Neural progenitor cell (in vitro differentiated cells): ENCODE measurements around the gene RAB25. TPM values are rescaled to one million over a fixed set of nuclear protein-coding genes. Genes with fewer than 3 reads are reported as not detected.

Experiments
- DNase-seq: peaks from one replicate; pipeline ENCODE4 v3.0.0-alpha.2; 2016; ENCODE audit warnings: low spot score
- H2AFZ ChIP-seq: fragments of 200-600 bp; sonication (generic); replicated peaks from 2 replicates; pipeline ENCODE4 v1.6.1; 2016; ENCODE audit warnings: antibody characterized with exemption
- H3F3A ChIP-seq: fragments of 200-600 bp; sonication (generic); 2 replicates; pipeline ENCODE4 v1.6.1; 2016; ENCODE audit warnings: antibody characterized with exemption, low read depth
- H3K27ac ChIP-seq: fragments of 200-600 bp; sonication (generic); 2 replicates; pipeline ENCODE4 v1.5.1; 2016; ENCODE audit warnings: mild to moderate bottlenecking
- H3K27me3 ChIP-seq: fragments of 200-600 bp; sonication (generic); 2 replicates; pipeline ENCODE4 v1.6.1; 2016; ENCODE audit warnings: mild to moderate bottlenecking, moderate library complexity
- H3K36me3 ChIP-seq: fragments of 200-600 bp; sonication (generic); 2 replicates; pipeline ENCODE4 v1.5.1; 2016
- H3K4me1 ChIP-seq: fragments of 200-600 bp; sonication (generic); 2 replicates; pipeline ENCODE4 v1.6.1; 2016; ENCODE audit warnings: mixed run types
- H3K4me2 ChIP-seq: fragments of 200-600 bp; sonication (generic); 2 replicates; pipeline ENCODE4 v1.6.1; 2016
- H3K4me3 ChIP-seq: fragments of 200-600 bp; sonication (generic); 2 replicates; pipeline ENCODE4 v1.5.1; 2016
- H3K79me2 ChIP-seq: fragments of 200-600 bp; sonication (generic); 2 replicates; pipeline ENCODE4 v1.6.1; 2016; ENCODE audit warnings: low read depth
- H3K9ac ChIP-seq: fragments of 200-600 bp; sonication (generic); 2 replicates; pipeline ENCODE4 v1.6.1; 2016
- H3K9me3 ChIP-seq: fragments of 200-600 bp; sonication (generic); 2 replicates; pipeline ENCODE4 v1.5.1; 2016; ENCODE audit warnings: low read depth
- H4K20me1 ChIP-seq: fragments of 200-600 bp; sonication (generic); 2 replicates; pipeline ENCODE4 v1.6.1; 2016; ENCODE audit warnings: low read depth
- H3K27ac Mint-ChIP-seq: 3 replicates; pipeline ENCODE4 v1.8.0; 2021; ENCODE audit warnings: mixed read lengths
- H3K27me3 Mint-ChIP-seq: 2 replicates; pipeline ENCODE4 v1.8.0; 2022; ENCODE audit warnings: low read depth, mild to moderate bottlenecking, inconsistent platforms, moderate library complexity, mixed read lengths; ENCODE audit not compliant: insufficient read depth
- H3K36me3 Mint-ChIP-seq: 3 replicates; pipeline ENCODE4 v1.8.0; 2021; ENCODE audit warnings: mixed read lengths
- H3K4me1 Mint-ChIP-seq: 3 replicates; pipeline ENCODE4 v1.8.0; 2021; ENCODE audit warnings: mixed read lengths
- H3K4me3 Mint-ChIP-seq: 3 replicates; pipeline ENCODE4 v1.8.0; 2021; ENCODE audit warnings: mild to moderate bottlenecking, moderate library complexity, mixed read lengths
- H3K9me3 Mint-ChIP-seq: 3 replicates; pipeline ENCODE4 v1.8.0; 2020; ENCODE audit warnings: mixed read lengths
- EZH2 ChIP-seq: fragments of 200-600 bp; sonication (generic); IDR thresholded peaks from 2 replicates; pipeline ENCODE4 v1.6.1; 2017; ENCODE audit warnings: antibody characterized with exemption, mild to moderate bottlenecking, moderate library complexity
- EZH2phosphoT487 ChIP-seq: fragments of 200-600 bp; sonication (generic); IDR thresholded peaks from 2 replicates; pipeline ENCODE4 v1.6.1; 2017; ENCODE audit warnings: antibody characterized with exemption
- total RNA-seq: library from RNA; depleted of rRNA; stranded (reverse); fragments of >200 nt; gene quantifications from 2 replicates; pipeline ENCODE4 v1.2.3, GENCODE V29; 2015; ENCODE audit warnings: low replicate concordance
- TF ChIP-seq, protein P1 (sequence below): fragments of 200-600 bp; sonication (generic); IDR thresholded peaks from 2 replicates; pipeline ENCODE4 v1.5.1; 2017; ENCODE audit warnings: antibody characterized with exemption, mild to moderate bottlenecking

The RAB25 gene
- total RNA-seq, 1 donor from 2014 or later = 2.4 TPM

DNA sequence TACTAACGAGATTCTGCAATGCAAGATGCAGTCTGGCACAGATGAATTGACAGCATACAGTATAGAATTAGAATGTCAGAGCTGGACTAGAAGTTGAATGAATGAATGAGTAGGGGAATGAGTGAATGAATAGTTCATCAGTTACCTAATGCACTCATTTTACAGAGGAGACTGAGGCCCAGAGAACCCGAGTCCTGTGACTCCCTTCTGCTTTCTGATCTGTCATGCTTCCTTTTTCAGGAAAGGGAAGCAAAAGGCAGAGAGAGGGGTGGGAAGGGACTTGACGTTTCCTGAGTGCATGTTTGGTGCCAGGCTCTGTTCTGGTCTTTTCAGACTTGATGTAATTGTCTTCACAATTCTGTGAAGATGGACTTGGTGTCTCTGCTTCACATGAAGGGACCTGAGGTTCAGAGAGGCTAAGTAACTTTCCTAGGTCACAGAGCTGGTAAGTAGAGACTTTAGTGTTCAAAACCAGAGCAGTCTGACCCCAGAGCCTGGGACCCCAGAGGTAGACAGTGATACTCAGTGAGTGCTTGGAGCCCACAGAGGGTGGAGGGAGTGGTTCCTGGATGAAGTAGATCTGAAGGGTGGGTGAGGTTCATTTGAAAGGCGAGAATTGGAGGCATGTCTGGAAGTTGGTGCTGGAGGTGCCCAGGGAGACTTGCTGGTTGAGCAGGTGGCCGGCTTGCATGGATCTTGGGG is 29.3 kb downstream of the RAB25 start:
- H3K36me3 Mint-ChIP-seq = peaks cover 24% of the 10 kb centered on the region
- TF ChIP-seq, protein P1, sequence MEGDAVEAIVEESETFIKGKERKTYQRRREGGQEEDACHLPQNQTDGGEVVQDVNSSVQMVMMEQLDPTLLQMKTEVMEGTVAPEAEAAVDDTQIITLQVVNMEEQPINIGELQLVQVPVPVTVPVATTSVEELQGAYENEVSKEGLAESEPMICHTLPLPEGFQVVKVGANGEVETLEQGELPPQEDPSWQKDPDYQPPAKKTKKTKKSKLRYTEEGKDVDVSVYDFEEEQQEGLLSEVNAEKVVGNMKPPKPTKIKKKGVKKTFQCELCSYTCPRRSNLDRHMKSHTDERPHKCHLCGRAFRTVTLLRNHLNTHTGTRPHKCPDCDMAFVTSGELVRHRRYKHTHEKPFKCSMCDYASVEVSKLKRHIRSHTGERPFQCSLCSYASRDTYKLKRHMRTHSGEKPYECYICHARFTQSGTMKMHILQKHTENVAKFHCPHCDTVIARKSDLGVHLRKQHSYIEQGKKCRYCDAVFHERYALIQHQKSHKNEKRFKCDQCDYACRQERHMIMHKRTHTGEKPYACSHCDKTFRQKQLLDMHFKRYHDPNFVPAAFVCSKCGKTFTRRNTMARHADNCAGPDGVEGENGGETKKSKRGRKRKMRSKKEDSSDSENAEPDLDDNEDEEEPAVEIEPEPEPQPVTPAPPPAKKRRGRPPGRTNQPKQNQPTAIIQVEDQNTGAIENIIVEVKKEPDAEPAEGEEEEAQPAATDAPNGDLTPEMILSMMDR = no peak
- TF ChIP-seq EZH2phosphoT487 = no peak
- no peak for TF ChIP-seq EZH2
- Histone ChIP-seq H3K79me2 (peaks cover 99% of the 10 kb centered on the region), H3K36me3 (peaks cover 6% of the 10 kb centered on the region), H3K27ac (peak overlapping the region; percentile 27), H3K4me3 (no peak overlapping the region), H2AFZ (no peak overlapping the region), H3F3A (peaks cover 41% of the 10 kb centered on the region), H4K20me1 (peaks cover 100% of the 10 kb centered on the region), H3K9ac (no peak overlapping the region), H3K4me1 (peaks cover 19% of the 10 kb centered on the region), H3K9me3 (no peaks in the 10 kb centered on the region), H3K27me3 (no peaks in the 10 kb centered on the region), H3K4me2 (no peak overlapping the region)
- peak overlapping the region; percentile 35 for H3K27ac Mint-ChIP-seq
- peaks cover 38% of the 10 kb centered on the region for H3K4me1 Mint-ChIP-seq
- DNase-seq = no peak
- H3K4me3 Mint-ChIP-seq = peak overlapping the region; percentile 73
- H3K9me3 Mint-ChIP-seq = no peaks in the 10 kb centered on the region
- H3K27me3 Mint-ChIP-seq = peaks cover 7% of the 10 kb centered on the region

DNA sequence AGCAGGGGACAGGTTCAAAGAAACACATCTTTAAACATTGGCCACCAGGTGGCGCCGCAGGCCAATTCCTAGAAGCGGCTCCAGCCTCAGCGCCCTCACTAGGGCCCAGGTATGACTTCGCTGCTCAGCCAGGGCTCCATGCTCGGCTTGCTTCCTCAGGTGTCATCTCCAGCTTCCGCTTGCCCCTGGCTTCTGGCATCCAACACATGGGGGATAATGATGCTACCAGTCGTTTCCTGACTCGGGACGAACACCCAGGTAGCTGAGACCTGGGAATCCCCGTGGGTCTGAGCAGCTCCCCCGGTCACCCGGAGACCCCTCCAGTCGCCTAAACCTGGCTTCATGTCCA is 29.9 kb downstream of the RAB25 start:
- no peak overlapping the region for H3K4me2 ChIP-seq
- peak overlapping the region; percentile 73 for H3K4me3 Mint-ChIP-seq
- no peak overlapping the region for H3K4me3 ChIP-seq
- no peaks in the 10 kb centered on the region for H3K27me3 ChIP-seq
- H4K20me1 ChIP-seq = peaks cover 100% of the 10 kb centered on the region
- no peaks in the 10 kb centered on the region for H3K9me3 Mint-ChIP-seq
- H3K36me3 ChIP-seq = peaks cover 6% of the 10 kb centered on the region
- peaks cover 94% of the 10 kb centered on the region for H3K79me2 ChIP-seq
- H3K4me1 Mint-ChIP-seq = peaks cover 36% of the 10 kb centered on the region
- H3K27me3 Mint-ChIP-seq = peaks cover 7% of the 10 kb centered on the region
- peaks cover 24% of the 10 kb centered on the region for H3K36me3 Mint-ChIP-seq
- H3K27ac ChIP-seq = no peak overlapping the region
- H2AFZ ChIP-seq = no peak overlapping the region
- H3K27ac Mint-ChIP-seq = peak overlapping the region; percentile 35
- H3K4me1 ChIP-seq = peaks cover 14% of the 10 kb centered on the region
- H3K9me3 ChIP-seq = no peaks in the 10 kb centered on the region
- H3K9ac ChIP-seq = no peak overlapping the region
- peaks cover 41% of the 10 kb centered on the region for H3F3A ChIP-seq
- DNase-seq = peak; percentile 92
- TF ChIP-seq EZH2 = no peak
- TF ChIP-seq, protein P1 = peak; percentile 87
- TF ChIP-seq EZH2phosphoT487 = no peak

DNA sequence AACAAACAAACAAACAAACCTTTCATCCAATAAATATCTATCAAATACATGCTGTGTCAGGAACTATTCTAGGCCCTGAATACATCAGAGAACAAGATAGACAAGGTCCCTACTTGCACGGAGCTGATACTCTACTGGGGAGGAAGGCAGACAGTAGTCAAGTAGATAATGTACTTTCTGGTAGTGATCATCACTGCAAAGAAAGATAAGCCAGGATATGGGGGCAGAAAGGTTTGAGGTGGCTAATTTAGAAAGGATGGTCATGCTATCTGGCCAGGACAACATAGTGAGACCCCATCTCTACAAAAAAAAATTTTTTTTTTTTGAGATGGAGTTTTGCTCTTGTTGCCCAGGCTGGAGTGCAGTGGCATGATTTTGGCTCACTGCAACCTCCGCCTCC is 30.6 kb downstream of the RAB25 start:
- Histone ChIP-seq H4K20me1 (peaks cover 100% of the 10 kb centered on the region), H3K79me2 (peaks cover 86% of the 10 kb centered on the region), H2AFZ (no peak overlapping the region), H3F3A (peaks cover 40% of the 10 kb centered on the region), H3K36me3 (peaks cover 6% of the 10 kb centered on the region), H3K4me2 (no peak overlapping the region), H3K27ac (no peak overlapping the region), H3K4me3 (no peak overlapping the region), H3K9ac (no peak overlapping the region), H3K27me3 (no peaks in the 10 kb centered on the region), H3K4me1 (peaks cover 6% of the 10 kb centered on the region), H3K9me3 (no peaks in the 10 kb centered on the region)
- Mint-ChIP-seq H3K9me3 (no peaks in the 10 kb centered on the region), H3K27ac (no peak overlapping the region), H3K4me1 (peaks cover 36% of the 10 kb centered on the region), H3K36me3 (peaks cover 28% of the 10 kb centered on the region), H3K27me3 (peaks cover 7% of the 10 kb centered on the region), H3K4me3 (peak overlapping the region; percentile 25)
- no peak for DNase-seq
- TF ChIP-seq EZH2 = no peak
- TF ChIP-seq EZH2phosphoT487 = no peak
- TF ChIP-seq, protein P1 = no peak
